Activated CD4-positive, alpha-beta T cell treated with anti-CD3 and anti-CD28 coated beads, Interleukin-2, Interleukin-6, amounts not matched to agents 100 ng/mL and 50 ng/mL, durations not matched to agents 16 hours and 8 hours (primary cell): ENCODE measurements around the gene LRP1B.

Experiments used
- DNase-seq: peaks from one replicate; pipeline ENCODE4 v3.0.0-alpha.2; 2020

Gene LRP1B

DNA sequence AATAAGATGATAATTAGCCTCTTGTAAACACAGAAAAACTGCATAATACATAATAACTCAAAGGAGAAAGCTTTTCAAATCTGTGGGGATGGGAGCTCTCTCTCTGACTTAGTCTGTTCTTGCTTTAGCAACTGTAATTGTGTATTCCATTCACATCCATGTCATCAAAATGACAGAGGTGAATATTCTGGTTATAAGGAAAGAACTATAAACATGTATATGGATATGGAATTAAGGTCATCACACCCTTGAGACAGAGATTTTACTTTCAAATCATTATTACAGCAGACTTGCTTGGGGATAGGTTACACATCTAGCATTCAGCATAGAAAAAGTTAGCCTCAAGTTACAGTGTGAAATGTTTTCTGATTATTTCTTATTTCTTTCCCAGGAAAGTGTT is 497.7 kb downstream of the LRP1B start:
- no peak for DNase-seq

DNA sequence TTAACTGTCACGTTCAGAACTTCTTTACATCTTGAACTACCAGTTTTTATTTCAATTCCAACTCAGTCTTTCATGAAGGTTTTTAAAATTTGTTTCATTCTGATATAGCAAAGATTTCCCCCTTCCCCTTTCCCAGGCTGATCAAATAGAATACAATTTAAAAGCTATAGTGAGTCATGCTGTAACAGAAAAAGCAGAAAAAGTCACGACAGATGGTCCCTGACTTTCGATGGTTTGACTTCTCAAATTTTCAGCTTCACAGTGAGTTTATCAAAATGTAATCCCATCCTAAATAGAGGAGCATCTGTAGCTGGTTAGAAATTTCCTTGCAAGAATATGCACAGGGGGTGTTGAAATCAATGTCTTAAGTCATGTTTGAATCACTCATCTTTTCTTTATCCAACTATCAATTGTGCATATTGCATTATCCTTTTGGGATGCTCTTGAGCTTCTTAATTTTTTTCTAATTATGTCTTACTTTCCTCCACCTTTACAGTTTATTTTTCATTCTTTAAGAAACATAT is 500.3 kb downstream of the LRP1B start:
- no peak for DNase-seq

DNA sequence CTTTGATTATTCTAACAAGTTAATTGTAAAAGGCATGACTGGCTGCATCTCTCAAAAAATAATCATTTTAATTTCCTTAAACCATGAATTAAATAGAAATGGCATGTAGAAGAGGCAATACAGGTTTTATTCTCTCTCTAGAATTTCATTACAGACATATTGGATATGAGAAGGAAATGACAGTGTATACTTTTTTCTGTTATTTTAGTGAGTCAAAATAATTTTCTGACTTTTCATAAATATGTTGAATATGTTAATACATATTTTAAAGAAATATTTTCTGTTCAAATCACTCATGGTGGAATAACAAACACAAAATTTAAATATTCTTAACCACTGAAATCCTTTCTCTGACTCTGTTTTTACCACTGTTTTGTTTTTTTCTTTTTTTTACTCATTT is 510.4 kb downstream of the LRP1B start:
- no peak for DNase-seq

DNA sequence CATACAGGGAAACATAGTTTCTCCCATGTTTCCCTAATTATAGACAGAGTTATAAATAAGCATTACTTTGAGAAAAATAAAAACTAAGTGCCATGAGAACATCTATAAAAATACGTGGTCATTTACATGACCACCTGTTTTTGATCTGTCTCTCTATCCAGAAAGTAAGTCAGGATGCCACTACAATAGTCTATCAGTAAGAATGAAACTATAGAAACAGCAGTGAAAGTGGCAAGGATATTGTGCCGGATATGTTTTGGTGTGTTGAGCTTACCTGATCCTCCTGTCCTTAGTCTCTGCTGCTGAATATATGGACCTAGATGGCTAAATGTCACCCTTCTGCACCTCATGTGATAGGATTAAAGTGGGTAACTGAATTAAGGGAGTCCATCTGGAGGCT is 512.4 kb downstream of the LRP1B start:
- DNase-seq = no peak

DNA sequence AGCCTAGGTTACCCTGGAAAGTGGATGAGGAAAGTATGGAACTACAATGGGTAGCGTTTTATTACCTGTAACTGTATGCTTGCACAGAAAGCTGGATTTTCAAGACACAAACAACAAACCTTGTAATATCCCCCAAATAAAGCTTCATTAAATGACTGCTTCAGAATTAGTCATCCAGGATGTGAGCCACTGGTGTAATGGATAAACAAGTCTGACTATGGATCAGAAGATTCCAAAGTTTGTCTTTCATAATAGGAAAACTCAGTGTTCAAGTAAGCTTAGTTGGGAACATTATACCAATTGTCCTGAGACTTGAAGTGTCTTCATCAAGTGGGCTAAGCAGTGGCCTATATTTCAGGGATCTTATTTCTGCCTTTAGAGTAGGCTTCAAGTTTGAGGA is 518.8 kb downstream of the LRP1B start:
- DNase-seq = no peak

DNA sequence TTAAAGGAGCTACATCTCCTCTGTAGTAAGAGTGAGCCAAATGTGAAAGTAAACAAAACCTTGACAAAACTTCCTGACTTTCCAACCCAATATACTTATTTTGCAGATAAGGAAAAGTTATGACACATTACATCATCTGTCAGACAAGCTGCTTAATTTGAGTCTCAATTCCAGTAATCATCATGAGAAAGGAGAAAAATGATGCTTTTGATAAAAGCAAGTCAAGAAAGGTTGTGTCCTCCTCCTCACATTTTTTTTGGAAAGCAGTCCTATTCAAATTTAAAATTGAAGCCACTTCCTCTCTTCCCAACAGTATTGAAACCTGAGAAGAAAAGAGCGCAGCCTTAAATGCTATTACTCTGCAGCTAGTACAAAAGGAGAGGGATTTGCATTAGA is 519.6 kb downstream of the LRP1B start:
- no peak for DNase-seq

DNA sequence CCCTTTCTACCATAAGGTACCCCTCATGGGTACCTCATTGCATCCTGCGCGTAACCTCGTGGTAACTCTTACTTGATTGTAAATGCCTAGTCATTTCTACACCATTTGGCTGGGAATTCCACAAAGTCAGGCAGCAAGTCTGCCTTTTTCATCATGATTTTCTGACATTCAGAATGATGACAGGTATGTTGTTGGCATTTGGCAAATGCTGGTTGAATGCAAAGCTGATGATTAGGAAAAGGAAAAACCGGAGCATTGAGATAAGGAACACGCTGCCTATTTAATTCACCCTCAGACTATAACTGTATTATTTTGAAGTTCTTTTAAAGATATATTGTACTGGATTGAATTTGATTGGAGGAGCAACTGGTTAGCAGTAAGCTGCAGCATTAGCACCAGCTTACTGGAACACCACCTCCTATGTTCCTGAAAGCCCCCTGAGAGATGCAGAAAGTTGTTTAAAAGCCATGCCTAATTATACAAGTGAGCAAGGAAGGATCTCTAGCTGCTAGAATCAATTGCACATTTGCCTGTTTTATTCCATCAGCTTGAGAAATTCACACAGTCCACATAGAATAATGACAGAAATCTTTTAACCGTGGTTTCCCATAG is 520.1 kb downstream of the LRP1B start:
- no peak for DNase-seq

DNA sequence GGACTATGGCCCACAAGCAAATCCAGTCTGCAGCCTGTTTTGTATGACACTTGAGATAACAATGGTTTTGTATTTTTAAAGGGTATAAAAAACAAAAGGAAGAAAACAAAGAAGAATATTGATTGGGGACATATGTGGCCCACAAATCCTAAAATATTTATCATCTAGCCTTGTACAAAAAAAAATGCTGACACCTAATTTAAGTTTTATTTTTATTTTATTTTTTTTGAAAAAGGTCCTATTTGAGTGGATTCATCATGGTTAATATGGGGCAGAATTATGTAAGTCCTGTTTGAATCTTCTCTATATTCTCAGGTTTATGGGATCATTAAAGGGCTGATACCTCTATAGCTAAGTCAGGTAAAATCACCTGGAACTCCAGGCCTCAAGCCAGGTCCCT is 525.7 kb downstream of the LRP1B start:
- DNase-seq = no peak

DNA sequence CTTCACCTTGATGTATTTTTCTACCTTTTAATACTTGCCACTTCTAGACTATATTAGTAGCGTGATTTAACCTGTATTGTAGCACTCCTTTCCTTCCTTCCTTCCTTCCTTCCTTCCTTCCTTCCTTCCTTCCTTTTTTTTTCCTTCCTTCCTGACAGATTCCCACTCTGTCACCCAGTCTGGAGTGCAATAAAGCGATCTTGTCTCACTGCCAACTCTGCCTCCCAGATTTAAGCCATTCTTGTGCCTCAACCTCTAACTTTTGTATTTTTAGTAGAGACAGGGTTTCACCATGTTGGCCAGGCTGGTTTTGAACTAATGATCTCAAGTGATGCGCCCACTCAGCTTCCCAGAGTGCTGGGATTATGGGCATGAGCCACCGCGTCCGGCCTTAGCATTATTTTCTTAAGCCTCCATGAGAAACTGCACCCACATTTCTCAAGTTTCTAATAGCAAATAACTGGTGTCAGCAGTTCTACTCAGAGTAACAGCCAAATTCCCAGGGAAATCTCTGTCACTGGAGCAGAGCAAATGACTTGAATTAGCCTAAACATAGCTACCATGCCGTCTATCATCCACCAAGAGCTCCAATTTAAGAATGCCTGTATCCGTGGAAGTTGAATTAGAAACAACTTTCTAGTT is 529.2 kb downstream of the LRP1B start:
- no peak for DNase-seq

DNA sequence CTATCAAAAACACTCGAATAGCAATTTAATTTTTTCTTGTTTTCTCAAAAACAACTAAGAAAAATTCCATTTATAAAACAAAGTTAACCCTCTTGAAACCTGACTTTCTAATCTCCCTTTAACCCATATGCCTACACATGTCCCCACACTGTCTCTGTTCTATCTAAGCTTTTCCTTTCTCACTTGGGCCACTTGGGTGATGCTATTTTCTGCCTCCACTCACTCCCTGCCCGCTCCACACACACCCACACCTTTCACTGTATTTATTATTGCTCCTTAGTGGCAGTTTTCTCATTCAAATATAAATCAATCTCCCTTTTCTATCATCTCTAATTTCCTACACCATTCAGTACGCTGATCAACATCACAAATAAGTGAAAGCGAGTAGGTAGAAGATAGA is 531.1 kb downstream of the LRP1B start:
- DNase-seq = no peak

DNA sequence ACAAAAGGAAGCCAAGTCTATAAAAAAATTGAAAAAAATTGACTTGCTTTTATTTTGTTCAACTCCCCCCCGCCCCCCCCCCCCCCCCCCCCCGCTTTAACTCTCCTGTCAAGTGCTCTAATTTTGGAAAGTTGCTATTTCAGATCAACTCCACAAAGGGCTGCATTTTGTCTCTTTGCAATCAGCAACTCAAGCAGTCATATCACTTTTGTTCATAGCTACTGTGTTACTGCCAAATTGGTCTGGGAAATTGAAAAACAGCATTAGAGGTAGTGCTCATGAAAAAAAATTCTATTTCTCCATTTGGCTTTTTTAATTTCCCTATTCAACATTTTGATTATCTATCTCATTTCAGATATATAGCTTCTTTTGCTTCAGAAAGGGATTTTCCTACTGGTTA is 531.8 kb downstream of the LRP1B start:
- no peak for DNase-seq

DNA sequence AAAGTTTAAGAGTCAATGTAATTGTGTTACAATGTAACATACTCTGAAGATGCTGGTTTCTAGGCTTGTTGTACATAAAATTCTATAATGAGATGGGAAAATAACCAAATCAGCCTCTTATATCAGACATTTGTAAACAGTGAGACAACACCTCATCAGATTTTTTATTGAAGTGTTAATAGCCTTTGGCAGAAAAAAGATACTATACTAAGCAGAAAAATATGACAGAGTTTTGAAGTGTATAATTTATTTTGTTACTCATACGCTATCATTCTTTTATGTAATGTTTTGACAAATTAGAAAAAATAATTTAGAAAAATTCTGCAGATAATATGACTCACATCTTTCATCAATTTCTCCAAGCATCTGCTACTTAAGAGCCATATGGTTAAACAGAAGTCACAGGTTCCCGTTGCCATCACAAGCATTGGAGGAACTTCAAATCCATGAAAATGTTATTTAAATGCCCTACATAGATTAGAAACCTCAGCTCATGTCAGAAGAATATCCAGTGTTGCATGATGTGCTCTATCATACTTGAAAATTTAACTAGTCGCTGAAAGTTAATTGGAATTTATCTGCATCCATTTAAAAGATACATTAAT is 535.4 kb downstream of the LRP1B start:
- DNase-seq = no peak

DNA sequence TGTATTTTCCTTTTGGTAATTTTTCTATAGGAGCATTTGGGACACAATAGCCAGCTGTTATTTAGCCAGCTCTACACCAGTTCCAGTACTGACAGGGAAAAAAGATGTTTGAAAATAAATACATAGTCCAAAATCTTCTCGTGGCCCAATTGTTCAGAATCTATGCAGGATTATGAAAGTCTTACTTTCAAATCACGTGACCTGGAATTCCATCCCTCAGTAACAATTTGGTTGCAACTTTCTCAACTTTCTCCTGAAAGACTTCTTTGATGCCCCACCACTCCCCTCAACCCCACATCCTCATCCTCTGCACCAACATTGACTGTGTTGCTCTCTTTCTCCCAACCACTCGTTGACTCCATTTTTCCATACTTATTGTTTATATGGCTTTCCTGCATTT is 539.0 kb downstream of the LRP1B start:
- DNase-seq = no peak

DNA sequence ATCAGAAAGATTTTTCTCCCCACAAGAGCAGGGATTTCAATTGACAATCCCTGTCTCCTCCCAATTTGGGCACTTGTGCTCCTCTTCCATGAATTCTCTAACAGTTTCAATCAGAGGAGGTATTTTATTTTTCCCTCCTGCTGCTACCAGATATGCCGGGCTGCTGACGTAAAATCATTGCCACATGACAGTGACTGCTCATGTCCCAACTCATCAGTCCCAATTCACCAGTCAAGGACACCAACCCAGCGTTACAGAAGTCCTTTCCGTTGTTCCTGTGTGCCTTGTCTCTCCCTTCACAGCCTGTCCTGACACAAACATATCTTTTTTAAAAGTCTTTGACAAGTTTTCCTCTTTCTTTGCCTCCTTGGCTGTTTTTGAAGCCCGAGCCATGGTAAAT is 540.2 kb downstream of the LRP1B start:
- DNase-seq = no peak

DNA sequence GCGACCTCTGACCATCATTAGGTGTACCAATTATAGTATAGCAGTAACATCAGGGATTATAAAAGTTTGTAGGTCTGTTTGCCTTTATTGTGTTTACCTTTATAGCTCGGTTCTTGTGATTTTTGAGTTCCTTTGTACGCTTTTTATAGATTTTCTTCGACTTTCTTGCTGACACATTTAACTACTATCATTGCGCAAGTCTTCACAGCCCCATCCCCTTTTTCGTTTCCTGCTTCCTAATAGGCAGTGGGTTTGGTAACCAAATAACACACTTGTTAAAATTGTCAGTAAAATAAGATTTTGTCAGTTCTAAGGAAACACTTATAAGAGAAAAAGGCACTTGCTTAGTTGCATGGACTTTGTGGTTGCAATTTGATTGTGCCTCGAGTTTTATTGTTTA is 541.5 kb downstream of the LRP1B start:
- no peak for DNase-seq

DNA sequence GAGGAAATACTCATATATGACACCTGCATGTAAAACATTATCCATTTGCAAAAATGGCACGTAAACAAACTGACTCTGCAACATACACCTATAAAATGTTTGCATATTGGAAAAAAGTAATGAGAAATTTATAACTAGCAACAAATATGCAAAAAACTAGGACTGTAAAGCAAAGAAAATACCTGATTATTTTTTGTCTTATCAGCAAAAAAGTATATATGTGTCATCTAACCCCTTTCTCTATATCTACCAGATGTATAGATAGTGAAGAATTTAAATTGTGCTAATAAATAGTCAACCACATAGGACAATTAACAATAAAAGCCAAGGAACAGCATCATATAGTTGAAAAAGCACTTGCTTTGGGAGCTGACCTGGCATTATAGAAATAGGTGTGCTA is 543.8 kb downstream of the LRP1B start:
- no peak for DNase-seq

DNA sequence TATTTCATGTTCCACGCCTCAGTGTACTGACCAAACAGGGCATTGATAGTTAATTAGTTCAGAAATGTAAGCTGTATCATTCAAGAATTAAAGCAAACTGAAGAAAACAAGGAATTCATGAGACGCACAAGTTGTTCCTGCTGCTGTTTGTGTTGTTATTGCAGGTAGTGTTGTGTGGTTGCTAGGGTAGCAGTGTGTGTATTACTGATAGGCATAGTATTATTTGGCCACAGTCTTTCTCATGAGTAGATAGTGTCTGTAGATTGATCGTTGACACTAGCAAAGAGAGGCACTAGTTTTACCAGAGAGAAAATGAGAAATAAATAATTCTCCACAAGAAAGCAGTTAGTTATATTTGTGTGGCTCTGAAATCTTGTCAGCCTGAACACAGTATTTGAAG is 548.6 kb downstream of the LRP1B start:
- no peak for DNase-seq

DNA sequence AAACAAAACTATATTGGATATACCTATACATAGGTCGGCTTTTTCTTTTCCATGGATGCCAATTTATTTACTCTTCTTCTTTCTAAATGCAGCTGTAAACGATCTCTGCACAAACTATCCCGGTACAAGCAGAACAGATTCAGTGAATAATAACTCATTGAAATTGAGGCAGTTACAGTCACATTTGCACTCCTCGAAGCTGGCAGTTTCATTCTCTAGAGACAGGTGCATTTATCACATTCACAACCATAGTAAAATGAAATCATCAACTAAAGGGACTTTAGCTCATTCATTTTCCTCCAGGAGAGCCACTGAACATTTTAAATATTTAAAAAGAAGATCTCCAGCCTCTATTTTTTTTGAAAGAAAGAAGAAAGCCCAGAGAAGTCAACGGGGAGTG is 551.7 kb downstream of the LRP1B start:
- no peak for DNase-seq

DNA sequence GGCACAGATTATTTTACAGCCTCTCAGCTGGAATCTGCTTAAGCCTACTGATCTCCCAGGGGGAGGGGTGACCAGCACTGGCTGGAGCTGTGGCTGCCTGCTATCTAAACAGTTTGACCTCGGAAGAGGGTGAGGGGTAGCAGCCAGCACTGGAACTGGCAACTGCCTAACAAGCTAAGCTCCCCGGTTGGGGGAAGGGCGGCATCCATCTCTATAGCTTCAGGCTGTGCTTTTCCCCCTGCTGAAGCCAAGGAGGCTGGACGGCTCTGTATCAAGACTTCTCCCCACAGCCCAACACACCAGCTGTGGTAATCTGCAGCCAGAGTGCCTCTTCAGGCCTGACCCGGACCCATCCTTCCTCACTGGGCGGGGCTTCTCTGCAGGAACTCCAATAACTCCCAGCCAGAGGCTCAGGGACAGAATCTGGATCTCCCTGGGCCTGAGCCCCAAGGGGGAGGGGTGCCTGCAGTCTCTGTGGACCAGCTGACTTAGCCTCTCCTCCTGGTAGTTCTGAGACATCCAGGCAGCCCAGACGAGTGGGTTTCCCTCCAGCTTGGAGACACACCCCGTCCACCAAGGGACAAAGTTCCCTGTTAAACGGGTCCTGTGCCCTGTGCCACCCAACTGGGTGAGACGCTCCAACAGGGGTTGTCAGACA is 560.2 kb downstream of the LRP1B start:
- DNase-seq = no peak

DNA sequence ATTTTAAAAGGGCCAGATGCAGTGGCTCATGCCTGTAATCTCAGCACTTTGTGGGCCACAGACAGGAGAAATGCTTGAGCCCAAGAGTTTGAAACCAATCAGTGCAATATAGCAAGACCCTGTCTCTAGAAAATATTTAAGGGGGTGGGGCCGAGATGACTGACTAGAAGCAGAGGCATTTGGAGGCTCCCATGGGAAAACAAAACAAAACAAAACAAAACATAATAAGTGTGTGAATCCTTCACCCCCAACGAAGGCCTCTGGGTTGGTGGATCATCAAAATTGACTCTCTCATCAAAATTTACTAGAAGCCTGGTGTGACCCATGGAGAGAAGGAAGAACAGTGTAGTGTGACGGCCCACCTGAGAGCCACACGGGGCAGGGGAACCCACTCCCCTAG is 560.9 kb downstream of the LRP1B start:
- no peak for DNase-seq

DNA sequence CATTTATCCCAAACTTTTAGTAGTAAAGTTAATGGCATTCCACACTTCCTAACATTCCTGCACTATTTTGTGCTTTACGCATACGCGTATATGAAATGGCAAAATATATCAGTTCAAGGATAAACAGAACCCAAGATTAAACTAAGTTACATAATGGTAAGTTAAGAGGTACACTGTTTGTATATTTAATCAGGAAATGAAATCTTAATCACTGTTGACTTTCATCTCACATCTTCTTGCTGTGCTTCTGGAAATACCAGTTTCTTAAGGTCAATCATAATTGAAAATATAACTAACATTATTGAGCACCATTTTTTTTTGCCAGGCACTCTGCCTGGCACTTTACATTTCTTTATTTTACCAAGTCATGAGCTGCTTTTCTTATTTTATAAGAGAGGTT is 565.2 kb downstream of the LRP1B start:
- no peak for DNase-seq

DNA sequence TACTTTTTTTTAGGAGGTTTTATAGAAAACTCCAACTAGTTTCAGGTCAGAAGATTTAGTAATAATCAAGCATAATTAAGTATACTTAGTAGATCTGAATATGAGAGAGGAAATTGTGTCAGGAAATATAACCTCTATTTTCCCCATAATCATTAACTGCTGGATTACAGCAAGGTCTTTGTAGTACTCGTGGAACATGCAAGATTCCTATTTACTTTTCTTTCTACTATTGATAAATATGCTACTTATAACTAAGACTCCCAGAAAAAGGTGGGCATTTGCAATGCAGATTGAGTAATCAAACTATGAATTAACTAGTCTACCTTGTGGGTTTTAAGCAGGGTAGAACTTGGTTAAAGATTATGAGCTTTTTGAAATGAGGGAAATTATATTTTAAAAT is 570.1 kb downstream of the LRP1B start:
- no peak for DNase-seq

DNA sequence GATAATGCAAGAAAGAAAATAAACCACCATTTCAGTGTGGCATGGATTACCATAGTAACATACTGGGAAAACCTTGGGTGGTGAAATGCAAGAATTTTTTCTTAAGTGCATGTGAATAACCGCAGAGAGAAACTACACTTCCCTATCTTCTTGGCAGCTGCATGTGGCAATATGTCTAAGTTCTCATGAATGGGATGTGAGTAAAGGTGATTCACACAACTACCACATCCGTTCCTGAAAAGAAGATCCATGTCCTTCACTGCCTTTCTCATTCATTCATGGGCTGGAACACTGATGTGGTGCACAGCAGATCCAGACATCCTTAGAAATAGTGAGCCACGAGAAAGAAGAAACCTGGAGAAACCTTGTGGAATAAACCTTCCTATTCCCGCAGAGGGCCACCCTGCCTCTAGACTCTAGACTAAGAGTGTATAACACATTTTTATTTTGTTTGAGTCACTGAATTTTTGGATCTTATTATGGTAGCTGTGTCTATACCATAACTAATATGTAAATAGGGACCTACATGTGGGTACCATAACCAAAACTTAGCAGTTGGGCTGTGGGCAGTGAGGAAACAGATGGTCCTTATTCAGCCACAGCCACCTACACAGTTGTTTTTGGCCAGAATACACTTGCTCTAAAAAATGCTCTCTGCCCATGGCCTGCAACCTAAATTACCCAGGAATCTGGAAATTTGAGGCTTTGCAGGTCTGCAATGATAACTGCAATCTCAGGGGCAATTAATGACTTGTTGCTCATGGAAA is 573.3 kb downstream of the LRP1B start:
- DNase-seq = peak; percentile 0
